CD4-positive, alpha-beta T cell treated with Interleukin-17A for 4 hours (primary cell): Measurements from ENCODE around the gene CC2D2B.
"Not testable (repeated sequence)": the region's sequence is repeated elsewhere in the genome, so short reads cannot be mapped to it uniquely, and the experiment has no call there.

ENCODE experiments used
- DNase-seq: peaks from one replicate; pipeline ENCODE4 v3.0.0-alpha.2; 2020; ENCODE audit warnings: mixed read lengths

CC2D2B gene

DNA sequence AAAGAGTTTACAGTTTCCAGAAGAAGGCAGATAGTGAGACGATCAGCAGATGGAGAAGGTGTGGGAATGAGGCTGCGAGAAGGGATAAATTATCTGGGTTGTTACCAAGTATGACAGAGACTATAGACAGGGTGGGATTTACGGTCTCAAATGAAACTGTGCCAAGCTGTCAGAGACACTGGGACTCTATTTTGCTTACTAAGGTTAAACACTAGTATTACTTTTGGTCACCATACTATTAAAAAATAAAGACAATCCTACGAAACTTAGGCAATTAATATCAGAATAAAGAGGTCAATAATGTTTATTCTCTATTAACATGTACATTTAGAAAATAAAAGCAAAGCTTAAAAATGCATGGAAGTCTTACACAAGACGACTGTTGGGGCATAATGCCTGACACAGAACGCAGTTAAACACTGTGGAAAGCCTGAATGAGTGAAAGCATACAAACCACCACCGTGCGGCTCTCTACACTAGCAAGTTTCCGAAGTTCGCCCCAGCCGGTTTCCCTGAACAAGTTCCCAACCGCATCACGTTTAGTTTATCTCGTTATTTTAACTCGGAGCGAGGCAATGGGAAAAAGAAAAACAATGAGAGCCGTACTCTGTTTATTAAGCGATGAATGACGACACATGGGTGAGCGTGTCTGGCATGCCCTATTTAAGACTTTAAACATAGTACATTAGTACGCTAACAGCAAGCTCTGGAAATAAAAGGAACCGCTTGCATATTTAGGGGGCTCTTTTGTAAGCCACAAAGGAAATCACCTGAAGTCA lies 909 bp upstream of the CC2D2B start:
- DNase-seq = peak; percentile 28

DNA sequence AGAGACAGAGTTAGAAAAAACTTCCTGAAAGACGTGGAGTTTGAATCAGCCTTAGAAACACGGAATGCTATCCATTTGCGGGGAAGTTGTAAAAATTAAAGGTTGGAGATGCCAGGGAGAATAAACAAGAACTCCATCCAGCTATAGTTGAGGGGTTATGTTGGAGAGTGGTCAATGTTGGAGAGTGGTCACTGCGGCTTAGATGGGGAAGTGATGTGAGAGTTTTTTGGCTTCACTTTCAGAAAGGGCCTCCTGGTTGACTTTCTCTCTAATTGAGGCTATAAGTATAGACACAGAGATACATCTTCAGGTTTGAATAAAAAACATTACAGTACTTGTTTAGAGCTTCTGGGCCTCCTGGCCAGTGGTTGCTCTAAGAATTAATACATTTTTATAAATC lies 675 bp downstream of the CC2D2B start:
- no peak for DNase-seq

DNA sequence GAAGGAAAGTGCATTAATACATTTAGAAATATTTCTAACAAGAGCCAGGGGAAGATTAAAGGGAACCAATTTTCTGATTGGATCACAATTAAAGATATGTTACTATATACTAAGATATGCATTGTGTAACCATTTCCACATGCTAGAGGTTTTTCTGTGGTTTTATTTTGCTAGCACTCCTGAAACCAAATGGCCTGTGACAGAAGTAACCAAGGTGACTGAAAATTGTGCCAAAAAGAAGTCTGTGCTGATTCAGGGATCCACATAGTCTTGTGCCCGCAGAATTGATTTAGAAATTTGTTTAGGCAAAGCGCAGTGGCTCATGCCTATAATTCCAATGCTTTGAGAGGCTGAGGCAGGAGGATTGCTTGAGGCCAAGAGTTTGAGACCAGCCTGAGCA lies 1.8 kb downstream of the CC2D2B start:
- no peak for DNase-seq

DNA sequence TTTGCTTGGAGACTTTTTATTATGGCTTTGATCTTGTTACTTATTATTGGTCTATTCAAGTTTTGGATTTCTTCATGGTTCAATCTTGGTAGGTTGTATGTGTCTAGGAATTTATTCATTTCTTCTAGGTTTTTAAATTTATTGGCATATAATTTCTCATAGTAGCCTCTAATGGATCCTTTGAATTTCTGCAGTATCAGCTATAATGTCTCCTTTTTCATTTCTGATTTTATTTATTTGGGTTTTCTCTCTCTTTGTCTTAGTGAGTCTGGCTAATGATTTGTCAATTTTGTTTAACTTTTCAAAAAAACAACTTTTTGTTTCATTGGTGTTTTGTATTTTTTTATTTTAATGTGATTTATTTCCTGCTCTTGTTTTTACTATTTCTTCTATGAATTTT lies 8.3 kb downstream of the CC2D2B start:
- DNase-seq = not testable (repeated sequence)

- no peak for DNase-seq
Measured at GRCh38 chr10:95920798-95921426, 13.1 kb downstream of the CC2D2B start.

DNA sequence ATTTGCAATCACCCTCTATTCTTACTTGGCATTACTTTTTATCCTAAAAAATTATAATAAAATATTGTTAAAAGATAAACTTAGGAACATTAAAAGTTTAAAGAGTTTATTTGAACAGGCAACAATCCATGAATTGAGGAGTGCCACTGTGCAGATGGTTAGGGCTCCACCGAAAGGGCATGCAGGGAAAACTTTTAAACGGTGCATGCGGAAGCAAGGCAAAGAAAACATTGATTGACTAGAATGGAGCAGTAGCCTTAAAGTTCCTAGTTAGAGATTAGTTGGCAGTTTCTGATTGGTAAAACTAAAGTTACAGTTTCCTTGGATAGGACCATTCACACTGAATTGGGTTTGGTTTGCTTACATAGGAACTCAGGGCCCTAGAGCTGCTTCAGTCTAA lies 17.3 kb downstream of the CC2D2B start:
- no peak for DNase-seq

DNA sequence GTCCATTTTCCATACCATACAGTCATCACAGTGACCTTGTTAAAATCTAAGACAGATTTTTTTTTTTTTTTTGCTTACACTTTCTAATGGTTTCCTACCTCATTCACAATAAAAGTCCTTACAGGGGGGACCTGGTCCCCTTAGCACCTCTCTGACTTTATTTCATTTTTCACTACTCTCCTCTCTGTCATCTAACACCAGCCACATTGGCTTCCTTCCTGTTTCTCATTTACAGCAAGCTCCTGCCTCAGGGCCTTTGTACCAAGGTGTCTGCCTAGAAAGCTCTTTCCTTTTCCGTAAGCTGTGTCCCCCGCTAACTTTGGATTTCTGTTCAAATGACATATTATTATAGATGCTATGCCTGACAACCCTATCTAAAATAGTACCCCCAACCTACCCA lies 27.7 kb downstream of the CC2D2B start:
- DNase-seq = no peak

GRCh38 chr10:95941115-95941514 lies 33.3 kb downstream of the CC2D2B start:
- no peak for DNase-seq

- no peak for DNase-seq
Measured at GRCh38 chr10:95963202-95963990, 55.6 kb downstream of the CC2D2B start.

- DNase-seq = no peak
Measured at GRCh38 chr10:95963991-95964389, 56.2 kb downstream of the CC2D2B start.

- no peak for DNase-seq
Measured at GRCh38 chr10:95964756-95965155, 57.0 kb downstream of the CC2D2B start.

- no peak for DNase-seq
Measured at GRCh38 chr10:95976362-95977229, 68.8 kb downstream of the CC2D2B start.

GRCh38 chr10:95982200-95982599 lies 74.4 kb downstream of the CC2D2B start:
- no peak for DNase-seq

DNA sequence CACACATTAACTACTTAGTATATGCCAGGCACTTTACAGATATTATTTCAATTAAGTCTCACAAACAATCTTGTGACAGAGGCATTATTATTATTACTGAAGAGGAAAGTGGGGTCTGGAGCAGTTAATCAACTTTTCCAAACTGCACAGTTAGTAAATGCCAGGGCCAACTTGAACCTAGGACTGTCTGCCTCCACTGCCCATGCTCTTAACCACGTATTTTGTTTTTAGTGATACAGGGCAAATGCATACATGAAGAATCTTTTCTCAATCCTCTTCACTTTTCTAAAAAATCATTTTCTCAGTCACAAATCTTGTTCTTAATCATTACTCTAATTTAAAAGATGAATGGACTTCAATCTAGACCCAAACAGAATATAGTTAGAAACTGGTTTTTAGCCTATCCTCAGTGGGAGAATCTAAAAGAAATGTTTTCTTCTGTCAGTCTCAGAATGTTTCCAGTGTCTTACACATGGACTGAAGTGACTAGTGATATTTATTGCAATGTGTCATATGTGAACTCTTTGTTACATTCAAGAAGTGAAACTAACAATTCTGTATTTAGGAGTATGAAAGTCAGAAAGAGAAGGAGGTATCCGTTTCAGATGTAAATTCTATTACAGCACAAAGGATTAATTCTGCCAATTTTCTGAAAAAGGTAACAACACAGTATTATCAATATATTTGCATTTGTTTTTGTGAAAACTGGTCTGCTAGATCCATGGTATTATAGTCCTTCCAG lies 80.1 kb downstream of the CC2D2B start:
- DNase-seq = no peak

DNA sequence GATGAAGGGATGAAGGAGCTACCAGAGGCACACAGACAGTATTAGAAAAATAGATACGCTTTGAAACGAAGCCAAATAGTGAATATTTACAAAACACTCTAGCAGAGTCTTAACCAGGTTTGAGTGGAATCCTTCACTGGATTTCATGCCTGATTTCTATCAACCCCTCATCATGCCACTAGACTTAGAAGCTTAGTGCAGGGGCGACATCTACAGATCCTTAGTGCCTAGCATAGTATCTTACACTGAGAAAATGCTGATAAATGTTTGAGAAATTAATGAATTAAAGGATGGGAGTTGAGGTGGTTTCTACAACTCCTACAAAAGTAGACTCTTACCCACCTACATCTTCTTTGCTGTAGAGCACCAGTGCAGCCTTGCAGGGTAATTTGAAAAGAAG lies 80.9 kb downstream of the CC2D2B start:
- DNase-seq = no peak

DNA sequence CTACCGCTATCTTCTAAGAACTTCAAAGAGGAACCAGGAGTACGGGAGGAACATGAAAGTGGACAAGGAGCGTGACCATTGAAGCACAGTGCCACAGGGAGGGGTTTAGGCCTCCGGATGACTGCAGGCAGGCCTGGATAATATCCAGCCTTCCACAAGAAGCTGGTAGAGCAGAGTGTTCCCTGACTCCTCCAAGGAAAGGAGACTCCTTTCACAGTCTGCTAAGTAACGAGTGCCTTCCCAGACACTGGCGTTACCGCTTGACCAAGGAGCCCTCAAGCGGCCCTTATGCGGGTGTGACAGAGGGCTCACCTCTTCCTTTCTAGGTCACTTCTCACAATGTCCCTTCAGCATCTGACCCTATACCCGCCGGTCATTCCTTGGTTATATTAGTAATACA lies 86.6 kb downstream of the CC2D2B start:
- not testable (repeated sequence) for DNase-seq

GRCh38 chr10:95998255-95998784 lies 90.5 kb downstream of the CC2D2B start:
- DNase-seq = no peak

- no peak for DNase-seq
Measured at GRCh38 chr10:96013956-96014355, 106.2 kb downstream of the CC2D2B start.

GRCh38 chr10:96014473-96015102 lies 106.8 kb downstream of the CC2D2B start:
- no peak for DNase-seq

- DNase-seq = peak; percentile 43
Measured at GRCh38 chr10:96017191-96017687, 109.5 kb downstream of the CC2D2B start.

GRCh38 chr10:96021332-96021731 lies 113.6 kb downstream of the CC2D2B start:
- DNase-seq = no peak
